ENCODE measurements around the gene RSL24D1.

DNA sequence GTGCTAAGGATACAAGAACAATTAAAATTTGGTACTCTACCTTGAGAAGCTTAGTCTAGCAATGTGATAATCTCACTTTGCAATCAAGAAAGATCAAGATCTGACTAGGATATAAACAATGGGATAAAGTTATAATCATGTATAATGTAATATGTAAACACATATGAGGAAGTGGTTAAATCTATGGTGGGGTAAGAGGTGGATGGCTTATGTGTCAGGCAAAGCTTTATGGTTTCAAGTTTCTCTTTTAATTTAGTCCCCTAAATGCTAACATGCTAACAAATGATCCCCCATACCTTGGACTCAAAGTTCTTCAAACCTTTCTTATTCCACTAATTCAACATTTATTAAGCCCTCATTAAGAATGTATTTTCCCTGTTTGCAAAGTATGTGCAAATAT, 2.5 kb downstream of the RSL24D1 start:
- TF ChIP-seq SP1 (IDR thresholded peaks at IDR 0.05) (no peak), LEF1 (IDR thresholded peaks at IDR 0.05; ENCODE audit: borderline replicate concordance) (no peak), L3MBTL2 (conservative IDR thresholded peaks at IDR 0.05) (no peak), ELF4 (IDR thresholded peaks at IDR 0.05) (no peak), FOXK2 (IDR thresholded peaks at IDR 0.05) (no peak), ZNF384 (IDR thresholded peaks at IDR 0.05) (no peak), TARDBP (IDR thresholded peaks at IDR 0.05) (no peak), NFRKB (IDR thresholded peaks at IDR 0.05) (no peak), SUZ12 (IDR thresholded peaks at IDR 0.05) (no peak), BHLHE40 (IDR thresholded peaks at IDR 0.05; ENCODE audit: borderline replicate concordance) (no peak), ARNT (IDR thresholded peaks at IDR 0.05) (no peak)
- TF ChIP-seq, protein P1, sequence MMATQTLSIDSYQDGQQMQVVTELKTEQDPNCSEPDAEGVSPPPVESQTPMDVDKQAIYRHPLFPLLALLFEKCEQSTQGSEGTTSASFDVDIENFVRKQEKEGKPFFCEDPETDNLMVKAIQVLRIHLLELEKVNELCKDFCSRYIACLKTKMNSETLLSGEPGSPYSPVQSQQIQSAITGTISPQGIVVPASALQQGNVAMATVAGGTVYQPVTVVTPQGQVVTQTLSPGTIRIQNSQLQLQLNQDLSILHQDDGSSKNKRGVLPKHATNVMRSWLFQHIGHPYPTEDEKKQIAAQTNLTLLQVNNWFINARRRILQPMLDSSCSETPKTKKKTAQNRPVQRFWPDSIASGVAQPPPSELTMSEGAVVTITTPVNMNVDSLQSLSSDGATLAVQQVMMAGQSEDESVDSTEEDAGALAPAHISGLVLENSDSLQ (IDR thresholded peaks at IDR 0.05): no peak

Data from HEK293T (cell line).